ENCODE measurements around the gene SARNP.

DNA sequence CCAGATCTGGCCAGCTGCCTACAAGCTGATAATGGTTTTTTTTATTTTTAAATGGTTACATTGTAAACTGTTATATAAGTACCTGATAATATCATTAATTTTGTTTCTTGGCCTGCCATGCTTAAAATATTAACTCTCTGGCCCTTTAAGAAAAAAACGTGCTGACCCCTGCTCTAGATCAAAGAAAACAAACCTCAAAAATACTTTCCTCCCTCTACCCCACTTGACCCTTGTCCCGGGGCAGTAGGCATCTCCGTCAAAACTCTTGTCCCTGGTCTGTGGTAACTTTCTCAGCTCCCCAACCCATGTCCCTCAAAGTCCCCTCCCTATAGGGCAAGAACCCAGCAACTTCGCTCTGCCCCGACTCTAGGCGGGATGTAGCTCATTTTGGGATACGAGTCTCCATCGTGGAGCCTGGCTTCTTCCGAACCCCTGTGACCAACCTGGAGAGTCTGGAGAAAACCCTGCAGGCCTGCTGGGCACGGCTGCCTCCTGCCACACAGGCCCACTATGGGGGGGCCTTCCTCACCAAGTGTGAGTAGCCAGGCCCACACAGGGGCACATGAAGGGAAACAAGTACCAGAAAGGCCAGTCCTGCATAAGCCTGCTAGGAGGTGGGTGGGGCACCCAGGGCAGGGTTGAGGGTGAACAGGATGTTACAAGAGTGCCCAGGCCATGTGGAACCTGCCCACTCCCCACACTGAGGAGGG, 93.9 kb downstream of the SARNP start:
- no peak for TF ChIP-seq POLR2AphosphoS5 (IDR thresholded peaks at IDR 0.05; ENCODE audit: low read depth, low read length)
- TF ChIP-seq POLR2A (IDR thresholded peaks at IDR 0.05; ENCODE audit: low read depth, low read length), result no peak
- TF ChIP-seq TAF1 (IDR thresholded peaks at IDR 0.05; ENCODE audit: low read depth, low read length), result no peak
- TF ChIP-seq PAX5 (IDR thresholded peaks at IDR 0.05; ENCODE audit: insufficient read depth, low read length, severe bottlenecking), result no peak
